ENCODE results near the gene ART1.

GRCh38 chr11:3623767-3624458, 21.0 kb upstream of the ART1 start:
- TF ChIP-seq, protein P1, sequence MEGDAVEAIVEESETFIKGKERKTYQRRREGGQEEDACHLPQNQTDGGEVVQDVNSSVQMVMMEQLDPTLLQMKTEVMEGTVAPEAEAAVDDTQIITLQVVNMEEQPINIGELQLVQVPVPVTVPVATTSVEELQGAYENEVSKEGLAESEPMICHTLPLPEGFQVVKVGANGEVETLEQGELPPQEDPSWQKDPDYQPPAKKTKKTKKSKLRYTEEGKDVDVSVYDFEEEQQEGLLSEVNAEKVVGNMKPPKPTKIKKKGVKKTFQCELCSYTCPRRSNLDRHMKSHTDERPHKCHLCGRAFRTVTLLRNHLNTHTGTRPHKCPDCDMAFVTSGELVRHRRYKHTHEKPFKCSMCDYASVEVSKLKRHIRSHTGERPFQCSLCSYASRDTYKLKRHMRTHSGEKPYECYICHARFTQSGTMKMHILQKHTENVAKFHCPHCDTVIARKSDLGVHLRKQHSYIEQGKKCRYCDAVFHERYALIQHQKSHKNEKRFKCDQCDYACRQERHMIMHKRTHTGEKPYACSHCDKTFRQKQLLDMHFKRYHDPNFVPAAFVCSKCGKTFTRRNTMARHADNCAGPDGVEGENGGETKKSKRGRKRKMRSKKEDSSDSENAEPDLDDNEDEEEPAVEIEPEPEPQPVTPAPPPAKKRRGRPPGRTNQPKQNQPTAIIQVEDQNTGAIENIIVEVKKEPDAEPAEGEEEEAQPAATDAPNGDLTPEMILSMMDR (IDR thresholded peaks at IDR 0.05), result no peak
- TF ChIP-seq POLR2A (IDR thresholded peaks at IDR 0.05) (no peak), EP300 (IDR thresholded peaks at IDR 0.05) (no peak)

Data from ovary (tissue), 3 donors.